ENCODE measurements around the gene CALD1.

CALD1 gene

DNA sequence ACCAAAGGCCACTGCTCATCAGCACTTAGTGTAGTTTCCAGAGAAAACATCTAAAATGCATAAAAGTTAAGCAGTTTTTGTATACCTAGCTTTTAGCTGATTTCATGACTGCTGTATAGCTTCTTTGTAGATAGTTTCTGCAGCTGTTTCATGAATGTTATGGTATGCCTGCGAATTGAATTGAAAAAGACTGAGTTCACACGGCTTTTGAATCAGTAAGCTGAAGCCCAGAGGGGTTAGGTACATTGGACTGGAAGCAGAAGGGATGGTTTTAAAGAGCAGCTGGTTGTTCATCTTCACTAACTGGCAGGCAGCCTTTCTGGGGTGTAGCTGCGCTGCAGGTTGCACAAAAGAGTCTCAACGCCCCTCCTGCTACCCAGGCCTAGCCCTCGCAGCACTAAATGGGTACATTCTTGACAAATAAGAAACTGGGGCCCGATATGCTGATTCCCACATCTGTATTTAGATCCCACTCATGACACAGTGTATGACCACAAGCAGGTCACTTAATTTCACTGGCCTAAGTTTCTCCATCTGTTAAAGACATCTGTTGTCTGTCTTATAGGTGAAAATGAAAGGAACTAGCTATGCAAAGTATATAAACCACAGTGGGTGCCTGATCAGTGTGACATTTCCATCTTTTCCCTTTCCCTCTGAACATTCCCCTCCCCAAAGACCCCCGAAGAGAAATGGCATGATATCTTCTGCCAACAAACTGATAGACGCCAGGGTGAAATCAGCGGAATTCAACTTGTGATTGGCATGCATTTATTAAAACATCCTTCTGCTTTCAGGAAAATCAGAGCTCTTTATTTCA lies 120.9 kb downstream of the CALD1 start:
- no peak for DNase-seq

DNA sequence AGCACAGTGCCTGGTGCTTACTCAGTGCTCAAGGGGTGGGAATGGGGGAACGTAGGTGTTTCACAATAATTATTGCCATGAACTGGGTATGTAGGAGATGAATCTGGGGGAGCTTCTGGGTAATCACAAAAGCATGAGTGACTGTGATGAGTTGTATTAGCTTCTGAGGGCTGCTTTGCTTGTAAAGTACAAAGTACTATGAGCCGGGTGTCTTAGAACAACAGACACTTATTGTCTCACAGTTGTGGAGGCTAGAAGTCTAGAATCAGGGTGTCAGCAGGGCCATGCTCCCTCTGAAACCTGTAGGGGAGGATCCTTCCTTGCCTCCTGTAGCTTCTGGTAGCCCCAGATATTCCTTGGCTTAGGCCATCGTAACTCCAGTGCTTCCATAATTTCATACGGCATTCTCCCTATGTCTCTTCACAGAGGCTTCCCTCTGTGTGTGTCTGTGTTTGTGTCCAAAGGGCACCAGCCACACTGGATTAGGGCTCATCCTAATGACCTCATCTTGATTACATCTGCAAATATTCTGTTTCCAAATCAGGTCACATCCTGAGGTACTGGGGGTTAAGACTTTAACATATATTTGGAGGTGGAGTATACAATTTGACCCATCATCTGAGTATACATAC lies 122.1 kb downstream of the CALD1 start:
- DNase-seq: no peak

DNA sequence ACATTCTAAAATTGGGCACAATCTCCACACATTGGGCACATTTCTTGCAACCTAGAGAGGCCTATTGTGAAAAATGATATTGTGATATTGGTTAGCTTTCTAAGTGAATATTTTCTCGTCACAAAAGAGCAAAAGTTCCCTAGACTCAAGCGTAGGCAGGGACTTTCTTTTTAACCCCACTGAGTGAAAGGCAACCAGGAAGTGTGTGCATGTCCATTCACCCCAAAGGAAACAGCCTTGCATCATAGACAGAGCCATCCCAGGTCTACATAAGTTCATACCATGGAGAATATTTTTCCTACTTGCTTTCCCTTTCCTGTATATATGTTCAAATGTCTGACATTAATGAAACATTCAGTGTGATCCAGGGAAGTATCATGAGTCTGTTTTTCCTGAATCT lies 122.6 kb downstream of the CALD1 start:
- DNase-seq: peak; percentile 32

DNA sequence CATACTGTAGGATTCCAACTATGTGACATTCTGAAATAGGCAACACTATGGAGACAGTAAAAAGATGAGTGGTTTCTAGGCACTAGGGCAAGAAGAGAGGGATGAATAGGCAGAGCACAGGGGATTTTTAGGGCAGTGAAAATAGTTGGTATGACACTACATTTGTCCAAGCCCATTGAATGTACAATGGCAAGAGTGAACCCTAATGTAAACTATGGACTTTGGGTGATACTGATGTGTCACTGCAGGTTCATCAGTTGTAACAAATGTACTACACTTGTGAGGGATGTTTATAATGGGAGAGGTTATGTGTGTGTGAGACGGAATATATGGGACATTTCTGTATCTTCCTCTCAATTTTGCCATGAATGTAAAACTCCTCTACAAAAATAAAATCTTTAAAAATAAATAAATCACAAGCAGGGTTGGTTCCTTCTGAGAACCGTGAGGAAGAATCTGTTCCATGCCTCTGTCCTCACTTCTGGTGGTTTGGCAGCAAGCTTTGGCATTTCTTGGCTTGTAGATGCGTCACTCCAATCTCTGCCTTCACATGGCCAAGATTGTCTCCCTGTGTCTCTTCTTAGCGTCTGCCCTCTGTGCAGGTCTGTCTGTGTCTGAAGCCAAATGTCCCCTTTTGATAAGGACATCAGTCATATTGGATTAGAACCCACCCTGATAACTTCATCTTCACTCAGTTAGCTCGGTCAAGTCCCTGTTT lies 123.8 kb downstream of the CALD1 start:
- no peak for DNase-seq

DNA sequence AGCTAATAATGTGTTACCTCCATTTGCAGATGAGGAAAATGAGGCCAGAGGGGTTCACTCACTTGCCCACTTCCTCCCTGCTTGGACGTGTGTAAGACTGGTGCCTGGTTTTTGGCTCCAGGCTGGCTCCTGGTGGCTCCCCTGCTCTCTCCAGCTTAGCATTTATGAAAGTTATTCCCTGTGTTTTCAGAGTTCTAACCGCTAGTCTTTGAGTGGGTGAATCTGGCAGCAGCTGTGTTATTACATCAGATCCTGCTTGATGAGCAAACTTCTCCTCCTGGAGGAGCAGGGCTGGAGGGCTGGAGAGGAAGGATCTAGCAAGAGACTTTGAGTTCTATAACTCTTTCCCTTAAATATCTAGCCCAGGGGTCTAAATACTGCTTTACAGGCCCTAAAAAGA lies 125.9 kb downstream of the CALD1 start:
- DNase-seq: peak; percentile 58

DNA sequence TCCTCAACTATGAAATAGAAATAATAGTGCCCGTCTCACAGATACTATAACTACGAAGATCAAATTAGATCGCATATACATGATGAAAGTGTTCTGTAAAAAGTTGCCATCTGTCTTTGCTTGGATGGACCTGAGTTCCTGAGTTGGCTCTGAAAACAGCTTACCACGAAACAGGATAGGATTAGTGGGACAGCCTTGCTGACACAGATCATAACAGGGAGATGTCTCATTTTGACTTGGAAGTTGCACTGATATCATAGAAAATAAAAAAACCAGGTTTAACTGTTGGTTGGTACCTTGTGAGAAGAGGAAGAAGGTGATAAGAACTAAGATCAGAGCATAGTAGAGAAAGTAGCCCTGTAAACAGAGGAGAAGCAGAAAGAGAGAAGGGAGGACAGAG lies 127.6 kb downstream of the CALD1 start:
- DNase-seq: no peak

DNA sequence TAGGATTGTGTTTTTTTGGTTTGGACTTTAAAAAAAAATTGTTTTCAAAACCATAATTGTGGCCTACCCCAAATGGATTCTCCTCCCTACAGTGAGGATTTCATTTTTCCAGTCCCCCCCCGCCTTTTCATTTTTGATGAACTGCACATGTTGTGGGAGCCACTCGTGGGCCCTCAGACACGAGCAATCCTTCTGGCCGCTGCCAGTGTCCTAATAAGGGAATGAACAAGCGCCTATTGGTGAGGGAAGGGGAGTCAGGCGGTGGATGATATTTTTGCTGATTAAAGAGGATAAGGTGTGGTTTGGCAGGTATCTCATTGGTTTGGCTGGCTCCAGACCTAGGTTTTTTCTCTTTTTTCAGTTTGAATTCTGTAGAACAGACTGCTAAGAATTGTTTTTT lies 128.2 kb downstream of the CALD1 start:
- no peak for DNase-seq

DNA sequence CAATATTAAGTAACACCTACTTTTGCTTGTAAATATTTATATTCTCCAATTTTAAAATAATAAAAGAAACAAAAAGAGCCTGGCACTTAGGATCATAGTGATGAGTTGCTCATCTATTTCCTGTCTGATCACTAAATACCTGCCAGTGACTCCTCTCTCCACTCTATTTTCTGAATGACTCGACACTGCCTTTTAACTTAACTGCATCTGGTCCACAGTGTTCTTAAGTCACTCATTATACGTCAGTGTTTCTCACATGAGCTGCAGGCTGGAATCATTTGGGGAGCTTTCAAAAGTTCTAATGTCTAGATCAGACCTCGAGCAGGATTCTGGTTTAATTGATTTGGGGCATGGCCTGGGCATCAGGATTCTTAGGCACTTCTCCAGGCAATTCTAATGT lies 128.9 kb downstream of the CALD1 start:
- no peak for DNase-seq

DNA sequence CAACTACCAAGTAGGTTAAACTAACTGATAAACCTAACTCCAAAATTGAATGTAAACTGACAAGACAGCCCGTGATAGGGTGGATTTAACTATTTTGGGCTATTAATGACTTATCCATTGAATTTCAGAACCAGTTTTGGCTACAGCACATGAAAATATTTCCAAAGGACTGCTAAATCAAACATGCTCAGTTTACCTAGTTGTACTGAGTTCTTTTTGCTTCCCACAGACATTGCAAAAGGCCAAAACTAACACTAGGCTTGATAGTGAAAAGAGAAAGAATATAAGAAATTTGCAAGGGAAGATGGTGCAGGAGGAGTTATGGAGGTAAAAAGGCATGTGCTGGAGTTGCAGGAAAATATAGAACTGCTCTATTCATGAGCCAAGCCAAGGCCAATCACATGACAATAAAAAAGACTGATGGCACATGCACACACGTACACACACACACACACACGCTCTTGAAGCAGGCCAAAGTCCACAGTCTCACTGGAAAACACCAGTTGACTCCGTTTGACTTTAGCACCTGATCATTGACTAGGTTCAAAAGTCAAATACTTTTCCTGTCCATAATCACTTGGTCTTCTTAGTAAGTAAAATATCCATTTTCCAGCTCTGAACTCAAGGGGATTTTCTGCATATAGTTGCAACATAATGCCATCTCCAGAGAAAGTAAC lies 130.9 kb downstream of the CALD1 start:
- no peak for DNase-seq

DNA sequence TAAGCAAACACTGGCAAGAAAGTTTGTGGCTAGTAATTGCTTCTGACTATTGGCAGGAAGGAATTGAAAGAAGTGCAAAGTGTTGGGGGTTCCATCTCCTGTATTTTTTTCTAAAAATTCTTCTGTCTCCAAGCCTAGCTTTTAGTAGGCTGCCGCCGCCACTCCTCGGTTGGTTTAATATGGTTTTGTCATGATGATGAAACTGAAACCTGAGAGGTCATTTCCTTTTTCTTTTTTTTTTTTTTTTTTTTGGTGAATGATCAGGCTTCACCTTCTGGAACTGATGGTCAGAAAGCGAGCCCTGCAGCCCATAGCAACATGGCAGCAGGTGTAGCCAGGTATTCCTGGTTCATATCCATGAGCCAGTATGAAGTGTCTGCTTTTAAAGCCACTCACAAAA lies 131.5 kb downstream of the CALD1 start:
- peak; percentile 16 for DNase-seq

DNA sequence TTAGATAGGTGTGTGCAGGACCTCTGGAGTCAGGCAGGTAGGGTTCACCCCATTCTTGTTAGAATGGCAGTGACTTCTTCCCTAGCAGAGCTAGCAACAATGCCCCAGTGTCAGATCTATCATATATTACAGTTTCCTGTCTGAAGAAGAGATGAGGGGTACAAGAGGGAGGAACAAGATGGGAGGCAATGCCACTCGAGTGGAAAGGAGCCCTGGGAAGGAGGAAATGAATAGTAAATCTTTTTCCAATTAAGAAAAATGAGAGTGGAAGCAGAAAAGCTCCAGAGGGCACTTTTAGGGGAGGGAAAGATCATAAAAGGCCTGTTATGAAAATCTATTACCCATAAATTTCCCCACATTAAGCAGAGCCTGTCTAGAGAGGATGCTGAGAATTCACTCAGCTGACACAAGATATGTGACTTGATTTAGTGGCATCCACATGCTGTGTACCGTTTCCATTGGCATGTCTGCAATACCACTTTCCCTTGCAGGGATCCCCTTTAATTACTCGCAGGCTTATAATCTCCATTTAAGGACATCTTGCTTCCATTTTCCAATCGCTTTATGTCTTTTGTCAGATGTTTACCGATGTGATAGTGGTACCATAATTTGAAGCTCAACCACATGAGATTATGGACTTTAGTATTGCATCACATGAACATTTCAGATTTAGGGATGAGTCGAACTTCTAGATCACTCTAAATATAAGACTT lies 136.9 kb downstream of the CALD1 start:
- DNase-seq: no peak

DNA sequence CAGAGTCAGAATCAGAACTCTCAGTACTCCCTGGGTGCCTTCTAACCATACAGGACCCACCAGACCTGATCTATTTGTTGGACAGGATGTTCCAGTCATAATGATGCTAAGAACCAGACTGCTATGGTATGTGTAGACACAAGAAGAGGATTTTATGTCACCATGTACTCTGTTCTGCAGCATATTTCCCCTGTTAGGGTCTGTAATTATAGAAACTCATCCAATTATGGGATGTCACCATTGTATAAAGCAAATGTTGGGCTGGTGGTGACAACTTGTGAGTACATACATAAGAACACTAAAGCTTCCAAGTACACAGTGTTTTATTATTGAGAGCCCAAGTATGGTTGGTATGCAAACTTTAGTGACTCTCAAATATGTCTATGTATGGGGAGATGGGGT lies 139.8 kb downstream of the CALD1 start:
- no peak for DNase-seq

DNA sequence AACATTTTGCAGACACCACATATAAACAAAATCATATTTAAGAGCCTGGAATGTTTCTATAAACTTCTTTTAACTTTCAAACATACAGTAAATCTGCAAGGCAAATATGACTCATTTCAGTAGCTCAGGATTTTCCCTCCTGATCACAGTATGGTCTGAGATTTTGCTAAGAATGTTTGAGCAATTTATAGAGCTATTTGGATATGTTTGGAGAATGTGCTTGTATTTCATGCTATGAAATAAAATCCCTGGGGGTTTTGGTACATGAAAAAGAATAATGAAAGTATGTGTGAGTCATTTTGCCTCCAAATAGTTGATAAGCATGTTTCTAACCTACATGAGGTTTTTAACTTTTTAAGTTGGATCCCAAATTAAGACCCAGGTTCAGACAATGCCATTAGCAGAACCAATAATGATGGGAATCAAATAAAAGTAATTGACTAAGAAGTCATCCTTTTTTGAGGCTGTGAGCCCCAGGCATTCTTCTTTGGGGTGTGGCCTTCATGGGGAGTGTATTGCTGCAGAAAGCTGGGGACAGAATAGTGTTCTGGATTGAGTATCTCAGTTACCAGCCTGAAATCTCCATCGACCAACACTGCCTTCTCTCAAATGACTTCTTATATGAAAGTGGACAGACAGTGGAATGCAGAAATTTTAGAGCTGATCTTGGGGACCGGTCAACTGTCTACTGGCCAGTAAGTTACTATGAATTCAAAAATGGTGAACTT lies 140.8 kb downstream of the CALD1 start:
- DNase-seq: no peak

DNA sequence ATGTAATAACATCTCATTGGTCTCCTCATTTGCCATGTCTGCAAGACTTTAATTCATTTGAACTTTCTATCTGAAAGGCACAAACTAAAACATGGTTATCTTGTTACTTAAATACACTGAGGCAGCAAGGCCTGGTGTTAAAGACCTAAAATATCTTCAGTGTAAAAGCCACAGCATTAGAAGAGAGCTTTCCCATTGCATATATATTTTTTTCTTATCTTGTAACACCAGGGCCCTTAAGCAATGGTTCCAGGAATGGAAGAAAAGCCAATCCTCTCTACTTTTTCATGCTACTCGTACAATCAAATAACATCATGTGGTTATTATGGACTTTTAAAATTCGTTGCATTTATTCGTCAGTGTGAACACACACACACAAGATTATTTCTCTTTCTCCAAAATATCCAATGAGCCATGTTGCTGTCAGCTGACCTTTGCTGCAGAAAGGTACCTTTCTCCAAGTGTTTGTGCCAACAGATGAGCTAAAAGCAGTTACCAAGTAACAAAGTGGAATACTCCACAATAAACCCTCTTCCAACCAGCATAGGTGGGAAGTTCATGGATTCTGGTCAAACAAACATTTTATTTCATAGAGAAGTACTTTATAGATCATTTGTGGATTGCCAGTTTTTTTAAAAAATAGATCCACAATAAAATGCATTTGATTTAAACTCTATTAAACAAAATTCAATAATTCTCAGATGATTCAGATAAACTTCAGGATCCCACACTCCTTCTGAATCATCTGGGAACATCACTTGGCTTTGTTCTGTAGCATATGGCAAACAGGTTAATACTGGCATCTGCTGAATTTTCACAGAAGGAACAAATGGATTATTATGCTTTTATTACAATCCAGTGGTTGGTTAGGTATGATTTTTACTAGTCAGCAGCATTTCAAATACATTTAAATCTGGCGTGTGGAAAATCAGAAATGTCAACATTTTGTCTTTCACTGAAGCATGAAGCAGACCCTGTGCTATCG lies 143.6 kb downstream of the CALD1 start:
- no peak for DNase-seq

DNA sequence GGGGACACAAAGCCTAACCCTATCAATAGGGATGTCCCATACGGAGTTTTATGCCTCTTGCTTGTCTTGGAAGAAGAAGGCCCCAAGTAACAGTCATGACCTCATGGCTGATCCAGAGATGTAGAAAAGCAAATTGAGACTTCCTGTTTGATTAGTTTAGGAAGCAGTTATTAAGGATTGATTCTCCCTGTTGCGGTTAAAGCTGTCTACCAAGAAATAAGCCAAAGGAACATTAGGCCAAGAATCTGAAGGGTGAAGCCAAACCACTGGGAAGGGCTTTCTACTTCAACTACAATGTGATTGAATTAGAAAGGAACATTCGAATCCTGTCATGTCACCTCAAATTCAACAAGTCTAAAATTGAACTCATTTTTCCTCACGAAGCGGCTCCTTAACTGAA lies 146.3 kb downstream of the CALD1 start:
- no peak for DNase-seq

DNA sequence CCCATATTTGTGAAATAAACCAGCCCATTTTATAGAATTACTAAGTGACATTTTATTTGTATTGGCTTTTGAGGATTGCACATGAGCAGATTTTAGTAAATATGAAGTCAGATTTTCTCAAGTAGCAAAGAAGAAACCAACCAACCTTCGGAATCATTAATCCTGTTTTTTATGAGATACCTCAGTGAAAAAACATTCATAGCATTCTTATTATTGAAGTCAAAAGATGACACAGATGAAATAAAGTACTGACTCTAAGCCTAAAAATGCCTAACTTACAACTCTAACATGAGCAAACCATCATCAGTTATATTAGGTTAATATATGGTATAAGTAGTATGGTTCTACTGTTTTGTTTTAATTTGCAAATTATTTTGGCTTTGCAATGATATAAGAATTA lies 147.0 kb downstream of the CALD1 start:
- DNase-seq: no peak

DNA sequence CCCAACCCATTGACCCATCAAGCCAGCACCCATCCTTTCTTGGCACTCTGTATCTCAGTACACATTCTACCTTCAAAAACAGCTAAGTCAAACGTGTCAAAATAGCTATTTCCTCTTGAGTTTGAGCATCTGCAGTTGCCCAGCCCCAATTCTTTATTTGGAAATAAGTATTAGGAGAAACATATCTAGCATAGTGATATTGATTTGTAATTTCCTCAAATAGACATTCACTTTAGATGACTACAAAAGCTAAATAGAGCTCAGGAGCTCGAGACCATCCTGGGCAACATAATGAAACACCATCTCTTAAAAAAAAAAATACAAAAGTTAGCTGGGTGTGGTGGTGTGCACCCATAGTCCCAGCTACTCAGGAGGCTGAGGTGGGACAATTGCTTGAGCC lies 147.6 kb downstream of the CALD1 start:
- no peak for DNase-seq

DNA sequence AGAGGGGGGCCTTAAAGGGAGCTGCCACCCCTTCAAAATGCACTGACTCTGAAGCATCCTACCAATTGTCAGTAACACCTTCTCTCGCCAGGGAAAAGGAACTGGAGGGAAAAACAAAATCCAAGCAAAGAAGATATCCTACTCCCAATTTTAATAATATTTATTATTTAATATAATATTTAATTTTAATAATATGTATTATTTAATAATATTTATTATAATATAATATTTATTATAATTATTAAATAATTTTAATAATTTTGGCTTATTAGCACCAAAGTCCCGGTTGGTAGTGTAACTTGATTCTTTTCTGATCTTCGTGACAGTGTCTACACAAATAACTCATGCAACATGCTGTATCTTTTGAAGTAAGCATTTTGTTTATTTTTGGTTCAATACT lies 148.3 kb downstream of the CALD1 start:
- DNase-seq: no peak

DNA sequence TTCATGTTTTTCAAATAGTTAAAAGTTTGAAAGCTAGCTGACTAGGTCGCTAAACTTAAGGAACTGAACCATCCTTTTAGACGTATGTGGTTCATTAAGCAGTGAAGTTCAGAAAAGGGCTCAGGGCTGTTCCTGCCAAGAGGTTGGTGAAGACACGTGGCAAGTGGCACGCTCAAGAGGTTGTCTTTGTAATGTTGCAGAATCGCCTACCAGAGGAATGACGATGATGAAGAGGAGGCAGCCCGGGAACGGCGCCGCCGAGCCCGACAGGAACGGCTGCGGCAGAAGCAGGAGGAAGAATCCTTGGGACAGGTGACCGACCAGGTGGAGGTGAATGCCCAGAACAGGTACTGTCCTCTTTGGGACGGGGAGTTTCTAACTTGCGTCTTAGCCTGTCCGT lies 149.1 kb downstream of the CALD1 start:
- DNase-seq: no peak

DNA sequence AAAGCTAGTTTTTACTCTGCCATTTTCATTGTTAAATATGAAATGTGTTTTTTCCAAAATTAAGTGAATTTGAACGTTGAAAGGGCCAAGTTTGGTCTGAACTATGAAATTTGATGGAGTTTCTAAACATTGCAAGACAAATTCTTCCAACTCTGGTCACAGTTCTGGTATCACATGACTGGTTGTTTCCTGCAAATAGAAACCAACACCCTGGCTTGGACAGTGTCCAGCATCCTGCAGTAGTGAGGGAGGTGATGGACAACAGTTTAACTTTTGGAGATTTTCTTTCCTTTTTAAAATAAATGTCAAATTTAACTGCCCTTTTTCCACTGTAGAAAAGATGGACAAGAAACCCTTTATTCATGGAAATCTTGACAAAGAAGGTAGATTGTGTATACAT lies 152.1 kb downstream of the CALD1 start:
- DNase-seq: no peak

All from inflammatory macrophage treated with lipopolysaccharide for 4 hours (primary cell).